NK-92 (cell line): ENCODE results near the gene STK17A.

Experiments
- DNase-seq: peaks from one replicate; lab custom pipeline; 2025; ENCODE audit not compliant: unreplicated experiment; lab: John Stamatoyannopoulos, UW

The STK17A gene

GRCh38 chr7:43632746-43633145 is 49.8 kb downstream of the STK17A start:
- DNase-seq = no peak

GRCh38 chr7:43634384-43634783 is 51.5 kb downstream of the STK17A start:
- DNase-seq = no peak

- DNase-seq = no peak
Measured at GRCh38 chr7:43636093-43636492, 53.2 kb downstream of the STK17A start.

GRCh38 chr7:43637114-43637806 is 54.4 kb downstream of the STK17A start:
- DNase-seq = no peak

GRCh38 chr7:43639858-43640491 is 57.1 kb downstream of the STK17A start:
- DNase-seq = no peak

- no peak for DNase-seq
Measured at GRCh38 chr7:43640679-43641078, 57.8 kb downstream of the STK17A start.

- no peak for DNase-seq
Measured at GRCh38 chr7:43642897-43643630, 60.2 kb downstream of the STK17A start.

- no peak for DNase-seq
Measured at GRCh38 chr7:43643846-43644245, 60.9 kb downstream of the STK17A start.

GRCh38 chr7:43645699-43646226 is 62.9 kb downstream of the STK17A start:
- DNase-seq = no peak

GRCh38 chr7:43646603-43647338 is 63.9 kb downstream of the STK17A start:
- no peak for DNase-seq

- DNase-seq = no peak
Measured at GRCh38 chr7:43647339-43647672, 64.4 kb downstream of the STK17A start.

- no peak for DNase-seq
Measured at GRCh38 chr7:43647673-43648472, 65.0 kb downstream of the STK17A start.

GRCh38 chr7:43648473-43649406 is 65.8 kb downstream of the STK17A start:
- no peak for DNase-seq

- no peak for DNase-seq
Measured at GRCh38 chr7:43649755-43650274, 66.9 kb downstream of the STK17A start.

- DNase-seq = no peak
Measured at GRCh38 chr7:43650457-43651052, 67.6 kb downstream of the STK17A start.

- DNase-seq = no peak
Measured at GRCh38 chr7:43652364-43652763, 69.5 kb downstream of the STK17A start.

- no peak for DNase-seq
Measured at GRCh38 chr7:43653466-43653865, 70.6 kb downstream of the STK17A start.

- DNase-seq = no peak
Measured at GRCh38 chr7:43653891-43654504, 71.1 kb downstream of the STK17A start.
